GM23338 (cell line): ENCODE measurements around the gene DDX43. TPM values are rescaled to one million over a fixed set of nuclear protein-coding genes. Genes with fewer than 3 reads are reported as not detected.

Experiments
- ATAC-seq: fragments of 200-7000 bp; cut with Tn5 transposase; 3 replicates; pipeline ENCODE4 v1.9.1; 2020
- DNase-seq: peaks from one replicate; pipeline ENCODE4 v3.0.0-alpha.2; 2015; ENCODE audit warnings: low spot score
- H2AFZ ChIP-seq: fragments of 200-600 bp; sonication (generic); 2 replicates; pipeline ENCODE4 v1.8.0; 2016; ENCODE audit warnings: antibody characterized with exemption, mild to moderate bottlenecking, moderate library complexity
- H3F3A ChIP-seq: fragments of 200-600 bp; sonication (generic); replicated peaks from 2 replicates; pipeline ENCODE4 v1.8.0; 2017; ENCODE audit warnings: antibody characterized with exemption, mixed run types, low read depth
- H3K27ac ChIP-seq: fragments of 200-600 bp; sonication (generic); 2 replicates; pipeline ENCODE4 v1.6.1; 2016; ENCODE audit warnings: low read depth
- H3K27me3 ChIP-seq: fragments of 200-600 bp; sonication (generic); 2 replicates; pipeline ENCODE4 v1.8.0; 2016; ENCODE audit warnings: mild to moderate bottlenecking, mixed run types, moderate library complexity; ENCODE audit not compliant: insufficient read depth
- H3K36me3 ChIP-seq: fragments of 200-600 bp; sonication (generic); 2 replicates; pipeline ENCODE4 v1.8.0; 2016; ENCODE audit warnings: mild to moderate bottlenecking; ENCODE audit not compliant: insufficient read depth
- H3K4me1 ChIP-seq: fragments of 200-600 bp; sonication (generic); 2 replicates; pipeline ENCODE4 v1.8.0; 2016; ENCODE audit warnings: mild to moderate bottlenecking, moderate library complexity; ENCODE audit not compliant: insufficient read depth
- H3K4me2 ChIP-seq: fragments of 200-600 bp; sonication (generic); 2 replicates; pipeline ENCODE4 v1.7.1; 2017; ENCODE audit warnings: mixed run types
- H3K4me3 ChIP-seq: fragments of 200-600 bp; sonication (generic); 2 replicates; pipeline ENCODE4 v1.6.1; 2016; ENCODE audit warnings: mixed run types
- H3K79me2 ChIP-seq: fragments of 200-600 bp; sonication (generic); replicated peaks from 2 replicates; pipeline ENCODE4 v1.8.0; 2017; ENCODE audit warnings: mild to moderate bottlenecking; ENCODE audit not compliant: insufficient read depth
- H3K9me2 ChIP-seq: fragments of 200-600 bp; sonication (generic); 2 replicates; pipeline ENCODE4 v1.8.0; 2017; ENCODE audit not compliant: insufficient read depth
- H4K20me1 ChIP-seq: fragments of 200-600 bp; sonication (generic); replicated peaks from 2 replicates; pipeline ENCODE4 v1.8.0; 2017; ENCODE audit warnings: mild to moderate bottlenecking; ENCODE audit not compliant: insufficient read depth
- H3K27ac Mint-ChIP-seq: 2 replicates; pipeline ENCODE4 v1.8.0; 2020; ENCODE audit warnings: inconsistent platforms, mild to moderate bottlenecking, moderate library complexity, mixed read lengths
- H3K27me3 Mint-ChIP-seq: 3 replicates; pipeline ENCODE4 v1.8.0; 2022; ENCODE audit warnings: low read depth, mild to moderate bottlenecking, moderate library complexity, mixed read lengths, inconsistent platforms; ENCODE audit not compliant: insufficient read depth, poor library complexity
- H3K36me3 Mint-ChIP-seq: 3 replicates; pipeline ENCODE4 v1.8.0; 2021; ENCODE audit warnings: low read depth, mild to moderate bottlenecking, inconsistent platforms, moderate library complexity, mixed read lengths
- H3K4me1 Mint-ChIP-seq: 3 replicates; pipeline ENCODE4 v1.8.0; 2020; ENCODE audit warnings: mild to moderate bottlenecking, inconsistent platforms, mixed read lengths
- H3K4me3 Mint-ChIP-seq: 3 replicates; pipeline ENCODE4 v1.8.0; 2021; ENCODE audit warnings: moderate library complexity, mild to moderate bottlenecking, inconsistent platforms, mixed read lengths
- H3K9me3 Mint-ChIP-seq: 3 replicates; pipeline ENCODE4 v1.8.0; 2020; ENCODE audit warnings: moderate library complexity, mild to moderate bottlenecking, inconsistent platforms, mixed read lengths
- CREB1 ChIP-seq: fragments of 250-450 bp; sonication (Bioruptor Pico); IDR thresholded peaks from 2 replicates; pipeline ENCODE4 v1.5.0; 2020; ENCODE audit warnings: low read depth, mild to moderate bottlenecking, moderate library complexity
- EZH2 ChIP-seq: fragments of 200-600 bp; sonication (generic); IDR thresholded peaks from one replicate; pipeline ENCODE4 v1.8.0; 2017; ENCODE audit warnings: antibody characterized with exemption, mild to moderate bottlenecking, low read depth; ENCODE audit not compliant: unreplicated experiment
- EZH2phosphoT487 ChIP-seq: fragments of 200-600 bp; sonication (generic); IDR thresholded peaks from one replicate; pipeline ENCODE4 v1.8.1; 2018; ENCODE audit warnings: antibody characterized with exemption; ENCODE audit not compliant: unreplicated experiment
- JUNB ChIP-seq: IDR thresholded peaks from one replicate; pipeline ENCODE4 v1.6.1; 2016; ENCODE audit warnings: antibody characterized with exemption; ENCODE audit not compliant: unreplicated experiment
- NANOG ChIP-seq: IDR thresholded peaks from 2 replicates; pipeline ENCODE4 v1.6.1; 2016; ENCODE audit warnings: antibody characterized with exemption, borderline replicate concordance
- POLR2AphosphoS5 ChIP-seq: IDR thresholded peaks from 2 replicates; pipeline ENCODE4 v1.6.1; 2016; ENCODE audit warnings: antibody characterized with exemption, low read depth
- REST ChIP-seq: IDR thresholded peaks from one replicate; pipeline ENCODE4 v1.6.1; 2018; ENCODE audit warnings: antibody characterized with exemption; ENCODE audit not compliant: unreplicated experiment
- STAT1 ChIP-seq: IDR thresholded peaks from one replicate; pipeline ENCODE4 v1.6.1; 2016; ENCODE audit warnings: antibody characterized with exemption; ENCODE audit not compliant: unreplicated experiment
- ZNF114 ChIP-seq: fragments of 250-450 bp; sonication (Bioruptor Pico); IDR thresholded peaks from 2 replicates; pipeline ENCODE4 v1.5.0; 2020; ENCODE audit warnings: mild to moderate bottlenecking, moderate library complexity
- ZNF331 ChIP-seq: fragments of 250-450 bp; sonication (Bioruptor Pico); IDR thresholded peaks from 2 replicates; pipeline ENCODE4 v1.5.0; 2020; ENCODE audit warnings: low read depth, mild to moderate bottlenecking, moderate library complexity
- ZNF462 ChIP-seq: fragments of 250-450 bp; sonication (Bioruptor Pico); IDR thresholded peaks from 2 replicates; pipeline ENCODE4 v1.5.0; 2020; ENCODE audit warnings: mild to moderate bottlenecking, moderate library complexity
- polyA plus RNA-seq: library from polyadenylated mRNA; unstranded; fragments of >200 nt; fragmentation: Nextera tagmentation; extraction: Ambion mirVana; gene quantifications from 2 replicates; pipeline ENCODE4 v1.2.1, GENCODE V29; 2016
- total RNA-seq: library from RNA; depleted of rRNA; stranded (reverse); fragments of >200 nt; shearing (Covaris generic); gene quantifications from 2 replicates; pipeline ENCODE4 v1.2.3, GENCODE V29; 2014

Gene DDX43
- total and polyA plus RNA-seq, 2 experiments from 2014 or later: 0.49 to 0.60 TPM

GRCh38 chr6:73452107-73452461, 57.5 kb downstream of the DDX43 start, which contains the start of gene CGAS:
CGAS (minus strand) TSS chr6:73452297; CDS start chr6:73452181, 116 bp downstream.
- H3K27ac ChIP-seq: no peak within 1 kb of the TSS
- peaks cover 13% of the 10 kb centered on the region; the same call in 2 of the 3 replicates for H3K9me3 Mint-ChIP-seq
- H3K4me2 ChIP-seq: peak within 1 kb of the TSS; percentile 88
- H3K4me3 ChIP-seq: peak within 1 kb of the TSS; percentile 65
- peaks cover 28% of the 10 kb centered on the region for H3K27me3 Mint-ChIP-seq
- no peaks in the 10 kb centered on the region for H3K4me1 Mint-ChIP-seq
- H2AFZ ChIP-seq: peak within 1 kb of the TSS; percentile 99
- no peaks in the 10 kb centered on the region for H3K36me3 ChIP-seq
- DNase-seq (peak; percentile 81), ATAC-seq (peak; percentile 82)
- H3K36me3 Mint-ChIP-seq: peaks cover 12% of the 10 kb centered on the region; the same call in 2 of the 3 replicates
- no peaks in the 10 kb centered on the region for H3K9me2 ChIP-seq
- no peak within 1 kb of the TSS for H3K27ac Mint-ChIP-seq
- H3K27me3 ChIP-seq: peaks cover 25% of the 10 kb centered on the region
- H3K79me2 ChIP-seq: peaks cover 43% of the 10 kb centered on the region
- TF ChIP-seq POLR2AphosphoS5 (peak; percentile 71), JUNB (no peak)
- no peaks in the 10 kb centered on the region; the same call in 1 of the 2 replicates for H4K20me1 ChIP-seq
- H3F3A ChIP-seq: peaks cover 4% of the 10 kb centered on the region
- H3K4me1 ChIP-seq: no peaks in the 10 kb centered on the region
- peak within 1 kb of the TSS; percentile 69 for H3K4me3 Mint-ChIP-seq

GRCh38 chr6:73455865-73456629, 61.4 kb downstream of the DDX43 start:
- peaks cover 14% of the 10 kb centered on the region for H3K27me3 Mint-ChIP-seq
- H3K9me3 Mint-ChIP-seq: peaks cover 1% of the 10 kb centered on the region; the same call in 1 of the 3 replicates
- H3K9me2 ChIP-seq: no peaks in the 10 kb centered on the region
- no peak overlapping the region for H3K4me3 ChIP-seq
- peaks cover 22% of the 10 kb centered on the region for H3K27me3 ChIP-seq
- H3K4me2 ChIP-seq: no peak overlapping the region
- H3K36me3 Mint-ChIP-seq: no peaks in the 10 kb centered on the region
- H3K36me3 ChIP-seq: no peaks in the 10 kb centered on the region
- no peaks in the 10 kb centered on the region for H3K4me1 Mint-ChIP-seq
- no peaks in the 10 kb centered on the region for H4K20me1 ChIP-seq
- peaks cover 4% of the 10 kb centered on the region for H3K79me2 ChIP-seq
- no peak for ATAC-seq
- H3K4me3 Mint-ChIP-seq: no peak overlapping the region
- H3K27ac ChIP-seq: no peak overlapping the region
- no peak for DNase-seq
- peaks cover 4% of the 10 kb centered on the region; the same call in 1 of the 2 replicates for H3F3A ChIP-seq
- H3K4me1 ChIP-seq: no peaks in the 10 kb centered on the region
- no peak overlapping the region for H2AFZ ChIP-seq
- H3K27ac Mint-ChIP-seq: no peak overlapping the region
- TF ChIP-seq EZH2: no peak
- no peak for TF ChIP-seq ZNF114 (CRISPR knock-in tag)
- TF ChIP-seq NANOG: no peak
- TF ChIP-seq ZNF462: no peak
- TF ChIP-seq STAT1: no peak
- TF ChIP-seq POLR2AphosphoS5: no peak
- no peak for TF ChIP-seq ZNF331
- no peak for TF ChIP-seq REST
- TF ChIP-seq JUNB: no peak
- no peak for TF ChIP-seq EZH2phosphoT487
- TF ChIP-seq CREB1 (CRISPR knock-in tag): no peak
